DMS53 treated with DMSO at 0.1 percent for 48 hours (cell line): ENCODE results near the gene CAPN9.
"Not testable (repeated sequence)": the region's sequence is repeated elsewhere in the genome, so short reads cannot be mapped to it uniquely, and the experiment has no call there.

ENCODE experiments used
- DNase-seq: peaks from one replicate; lab custom pipeline; 2025; ENCODE audit not compliant: unreplicated experiment; lab: John Stamatoyannopoulos, UW

Gene CAPN9

GRCh38 chr1:230822092-230822581 is 74.9 kb downstream of the CAPN9 start:
- no peak for DNase-seq

- DNase-seq: no peak
These were observed 76.2 kb downstream of the CAPN9 start for GRCh38 chr1:230823426-230823825.

- no peak for DNase-seq
These were observed 76.8 kb downstream of the CAPN9 start for GRCh38 chr1:230823931-230824381.

GRCh38 chr1:230824551-230824918 is 77.3 kb downstream of the CAPN9 start:
- DNase-seq: no peak

- no peak for DNase-seq
These were observed 77.9 kb downstream of the CAPN9 start for GRCh38 chr1:230824919-230825721.

GRCh38 chr1:230825761-230826160 is 78.6 kb downstream of the CAPN9 start:
- DNase-seq: no peak

GRCh38 chr1:230826166-230826875 is 79.1 kb downstream of the CAPN9 start:
- DNase-seq: no peak

GRCh38 chr1:230827081-230827681 is 80.0 kb downstream of the CAPN9 start:
- no peak for DNase-seq

- DNase-seq: no peak
These were observed 80.6 kb downstream of the CAPN9 start for GRCh38 chr1:230827801-230828200.

- DNase-seq: no peak
These were observed 81.2 kb downstream of the CAPN9 start for GRCh38 chr1:230828421-230828820.

- no peak for DNase-seq
These were observed 84.6 kb downstream of the CAPN9 start for GRCh38 chr1:230831771-230832170.

GRCh38 chr1:230832476-230832875 is 85.3 kb downstream of the CAPN9 start:
- no peak for DNase-seq

GRCh38 chr1:230833511-230833910 is 86.3 kb downstream of the CAPN9 start:
- no peak for DNase-seq

- DNase-seq: no peak
These were observed 87.1 kb downstream of the CAPN9 start for GRCh38 chr1:230834292-230834691.

GRCh38 chr1:230836347-230836746 is 89.2 kb downstream of the CAPN9 start:
- DNase-seq: no peak

- DNase-seq: no peak
These were observed 89.6 kb downstream of the CAPN9 start for GRCh38 chr1:230836793-230837192.

GRCh38 chr1:230839173-230839572 is 92.0 kb downstream of the CAPN9 start:
- DNase-seq: no peak

GRCh38 chr1:230842801-230843200 is 95.6 kb downstream of the CAPN9 start:
- no peak for DNase-seq

GRCh38 chr1:230843503-230844309 is 96.5 kb downstream of the CAPN9 start:
- DNase-seq: no peak

GRCh38 chr1:230844561-230844960 is 97.4 kb downstream of the CAPN9 start:
- DNase-seq: no peak

- not testable (repeated sequence) for DNase-seq
These were observed 98.0 kb downstream of the CAPN9 start for GRCh38 chr1:230845184-230845583.
